Hematopoietic multipotent progenitor cell treated with erythropoietin and hydrocortisone succinate and interleukin-3 and kit ligand, for 8 days (in vitro differentiated cells): ENCODE results near the gene CLIP3.
A peak's percentile ranks its signal among the peaks of the same experiment; 100 is the strongest.
"Not testable (repeated sequence)": the region's sequence is repeated elsewhere in the genome, so short reads cannot be mapped to it uniquely, and the experiment has no call there.

Experiments
- DNase-seq: peaks from one replicate; pipeline ENCODE4 v3.0.0-alpha.2; 2015

CLIP3 gene

GRCh38 chr19:36032251-36033104, at the start of gene CLIP3:
TSS of gene CLIP3 (minus strand) at chr19:36032873. CDS start at chr19:36032357, 516 bp downstream.
- DNase-seq, result no peak

GRCh38 chr19:36081894-36082293, 49.2 kb upstream of the CLIP3 start:
- no peak for DNase-seq

GRCh38 chr19:36081385-36081784, 48.7 kb upstream of the CLIP3 start:
- no peak for DNase-seq

- no peak for DNase-seq
These were observed 46.8 kb upstream of the CLIP3 start for GRCh38 chr19:36079389-36079945.

- DNase-seq, result no peak
These were observed 40.6 kb upstream of the CLIP3 start for GRCh38 chr19:36073121-36073876.

GRCh38 chr19:36072081-36072480, 39.4 kb upstream of the CLIP3 start:
- no peak for DNase-seq

- DNase-seq, result not testable (repeated sequence)
These were observed 36.3 kb upstream of the CLIP3 start for GRCh38 chr19:36068810-36069499.

GRCh38 chr19:36067681-36068080, 35.0 kb upstream of the CLIP3 start:
- no peak for DNase-seq

GRCh38 chr19:36064826-36065225, 32.2 kb upstream of the CLIP3 start:
- no peak for DNase-seq

GRCh38 chr19:36061367-36061766, 28.7 kb upstream of the CLIP3 start:
- DNase-seq, result no peak

GRCh38 chr19:36060430-36060829, 27.8 kb upstream of the CLIP3 start:
- DNase-seq, result peak; percentile 36

GRCh38 chr19:36059180-36059910, 26.7 kb upstream of the CLIP3 start:
- DNase-seq, result no peak

- no peak for DNase-seq
These were observed 26.0 kb upstream of the CLIP3 start for GRCh38 chr19:36058481-36059179.

- peak; percentile 94 for DNase-seq
These were observed 22.3 kb upstream of the CLIP3 start, which contains the start of gene WDR62 for GRCh38 chr19:36054733-36055686. TSS of gene WDR62 (plus strand) at chr19:36054897. CDS start at chr19:36054972, 75 bp downstream.

- peak; percentile 99 for DNase-seq
These were observed 21.6 kb upstream of the CLIP3 start, which contains the start of gene THAP8 for GRCh38 chr19:36054119-36054732. TSS of gene THAP8 (minus strand) at chr19:36054285. CDS start at chr19:36054217, 68 bp downstream.

GRCh38 chr19:36051637-36052036, 19.0 kb upstream of the CLIP3 start:
- DNase-seq, result no peak

GRCh38 chr19:36051236-36051635, 18.6 kb upstream of the CLIP3 start:
- no peak for DNase-seq

- DNase-seq, result peak; percentile 28
These were observed 16.5 kb upstream of the CLIP3 start for GRCh38 chr19:36049080-36049698.

- DNase-seq, result no peak
These were observed 15.2 kb upstream of the CLIP3 start for GRCh38 chr19:36047835-36048234.
